GM19035 (cell line): ENCODE results near the gene FGD3.
A peak's percentile ranks its signal among the peaks of the same experiment; 100 is the strongest.

Experiments
- ATAC-seq: cut with Tn5 transposase; IDR thresholded peaks from one replicate; pipeline ENCODE4 v1.9.1; 2021; ENCODE audit not compliant: unreplicated experiment

The FGD3 gene

DNA sequence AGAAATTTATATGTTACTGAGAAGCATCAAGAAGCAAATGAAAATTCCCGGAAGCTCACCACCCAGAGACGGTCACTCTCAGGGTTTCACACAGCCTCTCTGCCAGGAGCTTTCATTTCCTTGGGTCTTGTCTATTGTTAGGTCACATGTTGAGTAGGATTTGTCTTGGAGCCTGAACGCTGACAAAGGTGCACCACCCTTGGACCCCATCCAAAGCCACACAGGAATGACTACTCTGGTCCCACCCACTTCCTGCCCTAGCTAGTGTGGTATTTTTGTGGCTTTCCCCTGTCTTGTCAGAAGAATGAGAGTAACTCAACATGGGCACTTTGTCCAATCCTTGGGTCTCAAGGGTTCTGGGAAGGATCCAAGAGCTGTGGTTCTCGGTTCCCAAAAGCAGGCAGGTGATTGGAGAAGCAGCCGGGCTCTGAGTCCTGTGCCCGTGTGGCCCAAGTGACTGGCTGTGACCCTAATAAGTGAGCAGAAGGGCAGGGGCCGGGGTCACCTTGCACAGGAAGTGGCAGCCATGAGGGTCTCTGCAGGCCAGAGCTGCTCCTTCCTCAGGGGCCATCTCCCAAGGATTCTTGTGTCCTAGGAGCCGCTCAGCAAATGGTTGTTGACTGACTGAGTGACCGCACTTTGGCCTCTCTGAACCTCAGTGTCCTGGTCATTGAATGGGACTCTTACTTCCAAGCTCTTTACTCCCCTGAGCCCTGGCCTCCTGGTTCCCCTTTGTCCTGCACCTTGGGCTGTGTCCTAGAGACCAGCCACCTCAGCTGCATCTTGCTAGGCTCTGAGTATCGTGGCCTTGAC lies 6.9 kb downstream of the FGD3 start:
- no peak for ATAC-seq

- no peak for ATAC-seq
These were observed 7.6 kb downstream of the FGD3 start for GRCh38 chr9:92954886-92955285.

- ATAC-seq: no peak
These were observed 13.4 kb downstream of the FGD3 start for GRCh38 chr9:92960561-92961290.

DNA sequence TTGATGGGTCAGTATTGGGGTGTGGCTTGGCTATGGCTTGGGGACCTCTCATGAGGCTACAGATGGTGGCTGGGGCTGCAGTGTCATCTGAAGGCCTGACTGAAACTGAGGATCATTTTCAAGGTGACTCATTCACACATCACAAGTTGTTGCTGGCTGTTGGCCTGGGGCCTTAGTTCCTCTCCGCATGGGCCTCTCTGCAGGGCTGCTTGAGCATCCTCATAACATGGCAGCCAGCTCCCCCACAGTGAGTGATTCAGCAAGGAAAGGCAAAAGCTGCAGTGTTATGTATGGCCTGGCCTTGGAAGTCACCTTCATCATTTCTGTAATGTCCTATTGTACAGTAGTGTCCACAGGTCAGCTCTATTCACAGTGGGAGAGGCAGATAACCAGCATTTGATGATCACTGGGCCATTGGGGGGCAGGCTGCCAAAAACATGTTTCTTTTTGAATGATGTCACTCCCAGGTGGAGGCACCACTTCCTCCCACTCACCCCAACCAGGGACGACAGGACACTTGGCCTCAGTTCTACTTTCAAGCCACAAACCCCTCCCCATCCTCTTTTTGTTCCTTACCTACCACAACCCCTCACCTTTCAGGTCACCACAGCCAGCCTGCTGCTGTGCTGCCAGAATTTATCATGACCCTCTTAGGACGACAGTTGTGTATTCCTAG lies 14.4 kb downstream of the FGD3 start:
- ATAC-seq: no peak

GRCh38 chr9:92962303-92962649 lies 15.0 kb downstream of the FGD3 start:
- ATAC-seq: no peak

- no peak for ATAC-seq
These were observed 15.5 kb downstream of the FGD3 start for GRCh38 chr9:92962846-92963245.

GRCh38 chr9:92963831-92964606 lies 16.7 kb downstream of the FGD3 start:
- peak; percentile 78 for ATAC-seq

DNA sequence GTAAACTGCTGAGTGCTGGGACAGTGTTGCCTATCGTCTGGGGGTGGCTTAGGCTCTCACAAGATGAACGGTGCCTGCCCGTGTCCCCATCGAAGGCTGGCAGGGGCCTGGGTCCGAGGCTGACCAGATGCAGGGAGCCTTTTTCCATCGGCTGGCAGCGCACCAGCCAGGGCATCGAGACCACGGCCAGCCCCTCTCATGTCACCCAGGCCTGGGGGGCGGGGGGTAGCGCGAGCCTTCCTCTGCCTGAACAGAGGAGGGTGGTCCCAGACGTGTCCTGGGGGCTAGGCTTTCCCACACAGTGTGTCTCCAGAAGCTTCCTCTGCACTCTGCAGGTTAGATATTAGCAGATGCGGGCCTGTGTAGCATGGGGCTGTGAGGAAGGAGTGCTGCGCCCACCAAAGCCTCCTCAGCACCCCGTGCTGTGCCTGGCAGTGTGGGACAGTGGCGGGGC lies 17.3 kb downstream of the FGD3 start:
- no peak for ATAC-seq

DNA sequence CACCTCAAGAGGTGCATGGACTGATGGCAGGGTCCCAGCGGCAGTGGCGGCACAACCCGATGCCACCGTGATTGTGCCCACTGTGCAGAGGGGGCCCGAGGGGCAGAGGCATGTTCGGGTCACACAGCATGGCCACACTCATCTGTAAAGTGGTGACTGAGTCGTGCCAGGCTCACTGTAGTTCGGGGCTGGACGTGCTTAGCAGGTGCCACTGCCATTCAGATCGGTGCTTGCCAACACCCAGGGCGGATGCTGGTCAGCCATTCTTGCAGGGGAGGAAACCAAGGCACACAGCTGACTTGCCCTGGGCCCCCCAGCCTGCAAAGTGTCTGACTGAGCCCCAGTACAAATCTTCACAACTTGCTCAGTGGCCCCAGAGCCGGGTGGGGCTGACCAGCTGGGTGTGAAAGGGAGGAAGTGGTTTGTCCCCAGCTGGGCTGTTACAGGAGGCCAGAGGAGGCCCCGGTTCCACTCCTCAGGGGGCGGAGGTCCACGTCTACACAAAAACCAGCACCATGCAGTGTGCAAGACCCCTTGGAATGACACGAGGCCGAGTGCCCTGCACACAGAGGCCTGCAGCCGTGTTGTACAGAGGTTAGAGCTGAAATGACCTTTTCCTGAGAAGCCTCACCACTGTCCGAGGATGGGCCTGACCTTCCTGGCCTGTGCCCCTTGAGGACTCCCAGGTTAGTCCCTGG lies 17.9 kb downstream of the FGD3 start:
- no peak for ATAC-seq

GRCh38 chr9:92965759-92966517 lies 18.6 kb downstream of the FGD3 start:
- ATAC-seq: no peak

DNA sequence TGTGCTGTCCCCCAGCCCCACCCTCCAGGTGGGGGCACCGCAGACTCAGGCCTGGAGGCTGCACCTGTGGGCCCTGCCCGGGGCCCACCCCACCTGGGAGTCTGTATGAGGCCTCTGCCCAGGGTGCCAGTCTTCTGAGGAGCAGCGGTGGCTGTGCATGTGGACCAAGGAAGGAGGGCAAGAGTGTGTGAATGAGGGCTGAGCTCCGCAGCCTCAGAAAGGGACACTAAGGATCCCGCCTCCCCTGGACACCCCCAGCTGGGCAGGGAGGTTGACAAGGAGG lies 19.1 kb downstream of the FGD3 start:
- ATAC-seq: no peak

DNA sequence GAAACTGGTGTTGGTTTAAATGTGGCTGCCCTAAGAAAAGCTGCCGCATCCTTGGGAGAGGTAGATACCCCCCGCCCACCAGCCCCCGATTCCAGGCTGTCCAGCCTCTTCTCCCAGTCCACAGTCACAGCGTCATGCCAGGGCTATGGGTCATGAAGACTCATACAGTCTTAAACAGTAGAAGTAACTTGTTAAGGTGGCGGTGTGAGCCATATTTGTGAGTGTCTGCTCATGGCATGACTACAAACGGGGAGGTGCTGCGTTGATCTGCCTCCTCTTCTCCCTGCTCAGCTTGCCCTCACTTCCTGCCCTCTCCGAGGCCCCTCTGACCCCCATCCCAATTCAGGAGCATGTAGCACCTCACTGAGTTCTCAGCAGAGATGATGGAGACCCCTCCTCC lies 20.8 kb downstream of the FGD3 start:
- no peak for ATAC-seq

GRCh38 chr9:92969516-92970466 lies 22.5 kb downstream of the FGD3 start:
- ATAC-seq: no peak

DNA sequence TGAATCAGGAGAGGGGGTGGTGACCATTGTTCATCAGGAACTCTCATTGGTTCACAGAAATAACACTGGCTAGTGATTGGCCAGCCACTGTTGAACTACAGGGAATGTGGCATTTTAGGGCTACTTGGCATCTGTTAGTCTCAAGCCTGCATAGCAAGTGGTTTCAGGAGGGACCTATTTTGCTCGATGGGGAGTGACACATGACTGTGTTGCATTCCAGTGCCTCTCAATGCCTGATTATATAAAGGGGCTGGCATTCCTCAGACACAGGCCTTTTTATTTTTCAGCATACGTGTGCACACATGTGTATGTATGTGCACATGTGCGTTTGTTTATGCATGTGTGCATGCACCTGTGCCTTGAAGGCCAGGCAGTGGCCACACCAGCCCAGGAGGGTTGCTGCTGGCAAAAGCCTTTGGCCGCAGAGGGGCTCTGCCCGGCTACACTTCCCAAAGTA lies 23.2 kb downstream of the FGD3 start:
- no peak for ATAC-seq

GRCh38 chr9:92971121-92971520 lies 23.8 kb downstream of the FGD3 start:
- no peak for ATAC-seq

DNA sequence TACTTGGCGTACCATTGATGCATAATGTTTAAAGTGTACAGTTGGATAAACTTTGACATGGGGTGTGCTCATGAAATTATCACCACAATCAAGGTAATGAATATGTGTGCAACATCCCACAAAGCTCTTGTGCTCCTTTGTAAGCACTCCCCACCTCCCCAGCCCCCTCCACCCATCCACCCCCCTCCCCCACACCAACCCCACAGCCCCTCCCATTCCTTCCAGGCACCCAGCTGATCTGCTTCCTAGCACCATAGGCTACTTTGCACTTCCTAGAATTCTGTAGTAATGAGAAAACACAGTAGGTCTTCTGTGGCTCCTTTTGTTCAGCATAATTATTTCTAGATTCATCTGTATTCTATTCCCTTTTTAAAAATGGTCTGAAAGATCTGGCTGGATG lies 24.5 kb downstream of the FGD3 start:
- no peak for ATAC-seq

- no peak for ATAC-seq
These were observed 26.4 kb downstream of the FGD3 start for GRCh38 chr9:92973700-92974099.

DNA sequence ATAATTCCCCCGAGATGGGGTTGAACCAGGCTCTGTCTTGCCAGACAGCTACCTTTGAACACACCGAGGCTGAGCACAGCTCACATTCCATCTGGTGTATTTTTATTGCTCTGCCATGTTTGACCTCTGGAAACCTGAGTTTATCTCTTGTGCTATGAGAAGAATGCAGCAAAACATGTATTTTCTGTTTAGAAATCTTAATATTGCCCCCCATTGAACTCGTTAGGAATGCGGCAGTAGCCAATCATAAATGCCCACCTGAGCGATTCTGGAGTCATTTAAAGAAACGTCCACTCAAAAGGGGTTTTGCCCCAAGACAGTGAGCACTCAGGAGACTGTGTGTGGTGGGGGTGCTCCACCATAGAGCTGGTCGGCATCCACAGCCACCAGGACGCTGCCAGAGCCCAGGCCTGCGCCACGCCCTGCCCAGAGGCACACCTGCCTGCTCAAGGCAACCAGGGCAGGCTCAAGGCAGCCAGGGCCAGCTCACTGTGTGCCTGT lies 26.9 kb downstream of the FGD3 start:
- ATAC-seq: no peak
